ENCODE measurements around the gene RCC1. TPM values are rescaled to one million over a fixed set of nuclear protein-coding genes. Genes with fewer than 3 reads are reported as not detected.

The RCC1 gene
- polyA plus RNA-seq, 1 of the 3 experiments (the other 2 are of a cell fraction): 61.0 TPM

- Histone ChIP-seq H3K9me2 (no peaks in the 10 kb centered on the region), H3K4me2 (no peak overlapping the region), H2AFZ (ENCODE audit: low read depth) (no peak overlapping the region), H4K20me1 (ENCODE audit: insufficient read depth) (no peaks in the 10 kb centered on the region), H3K36me3 (replicated peaks in 1 of 2; ENCODE audit: control insufficient read depth in 1 of 2, insufficient read depth in 2 of 2, low read length in 1 of 2) (peaks cover 0 to 11% of the 10 kb centered on the region in 2 experiments), H3K79me2 (ENCODE audit: insufficient read depth) (peaks cover 44% of the 10 kb centered on the region), H3K9me3 (no peaks in the 10 kb centered on the region), H3K27ac (ENCODE audit: low read depth in 2 of 2, low read length in 1 of 2) (no peak overlapping the region), H3K27me3 (ENCODE audit: insufficient read depth) (no peaks in the 10 kb centered on the region), H3K4me3 (ENCODE audit: low read depth in 2 of 2, low read length in 1 of 2) (no peak overlapping the region), H3K9ac (no peak overlapping the region), H3F3A (replicated peaks; ENCODE audit: insufficient read depth) (peaks cover 31% of the 10 kb centered on the region), H3K4me1 (ENCODE audit: control insufficient read depth in 1 of 2, insufficient read depth in 2 of 2, low read depth in 1 of 2, low read length in 1 of 2) (peaks cover 3 to 24% of the 10 kb centered on the region in 2 experiments)
- TF ChIP-seq FOXM1 (IDR thresholded peaks at IDR 0.05; ENCODE audit: low read depth) (no peak), GATA2 (CRISPR knock-in tag; IDR thresholded peaks at IDR 0.05) (no peak), EZH2phosphoT487 (IDR thresholded peaks at IDR 0.05; ENCODE audit: borderline replicate concordance, low read depth) (no peak), POLR2AphosphoS5 (IDR thresholded peaks at IDR 0.05; ENCODE audit: low read depth, low read length) (no peak), ELF1 (IDR thresholded peaks at IDR 0.05) (no peak), RXRA (IDR thresholded peaks at IDR 0.05; ENCODE audit: borderline replicate concordance, low read depth) (no peak), CHD2 (IDR thresholded peaks at IDR 0.05; ENCODE audit: low read length, partially characterized antibody) (no peak)
- TF ChIP-seq, protein P1, sequence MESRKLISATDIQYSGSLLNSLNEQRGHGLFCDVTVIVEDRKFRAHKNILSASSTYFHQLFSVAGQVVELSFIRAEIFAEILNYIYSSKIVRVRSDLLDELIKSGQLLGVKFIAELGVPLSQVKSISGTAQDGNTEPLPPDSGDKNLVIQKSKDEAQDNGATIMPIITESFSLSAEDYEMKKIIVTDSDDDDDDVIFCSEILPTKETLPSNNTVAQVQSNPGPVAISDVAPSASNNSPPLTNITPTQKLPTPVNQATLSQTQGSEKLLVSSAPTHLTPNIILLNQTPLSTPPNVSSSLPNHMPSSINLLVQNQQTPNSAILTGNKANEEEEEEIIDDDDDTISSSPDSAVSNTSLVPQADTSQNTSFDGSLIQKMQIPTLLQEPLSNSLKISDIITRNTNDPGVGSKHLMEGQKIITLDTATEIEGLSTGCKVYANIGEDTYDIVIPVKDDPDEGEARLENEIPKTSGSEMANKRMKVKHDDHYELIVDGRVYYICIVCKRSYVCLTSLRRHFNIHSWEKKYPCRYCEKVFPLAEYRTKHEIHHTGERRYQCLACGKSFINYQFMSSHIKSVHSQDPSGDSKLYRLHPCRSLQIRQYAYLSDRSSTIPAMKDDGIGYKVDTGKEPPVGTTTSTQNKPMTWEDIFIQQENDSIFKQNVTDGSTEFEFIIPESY (IDR thresholded peaks at IDR 0.05; ENCODE audit: borderline replicate concordance, low read depth): no peak
- TF ChIP-seq, protein P2, sequence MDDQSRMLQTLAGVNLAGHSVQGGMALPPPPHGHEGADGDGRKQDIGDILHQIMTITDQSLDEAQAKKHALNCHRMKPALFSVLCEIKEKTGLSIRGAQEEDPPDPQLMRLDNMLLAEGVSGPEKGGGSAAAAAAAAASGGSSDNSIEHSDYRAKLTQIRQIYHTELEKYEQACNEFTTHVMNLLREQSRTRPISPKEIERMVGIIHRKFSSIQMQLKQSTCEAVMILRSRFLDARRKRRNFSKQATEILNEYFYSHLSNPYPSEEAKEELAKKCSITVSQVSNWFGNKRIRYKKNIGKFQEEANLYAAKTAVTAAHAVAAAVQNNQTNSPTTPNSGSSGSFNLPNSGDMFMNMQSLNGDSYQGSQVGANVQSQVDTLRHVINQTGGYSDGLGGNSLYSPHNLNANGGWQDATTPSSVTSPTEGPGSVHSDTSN (IDR thresholded peaks at IDR 0.05): no peak
- no peak for DNase-seq
- CTCF ChIA-PET: interaction anchor here (0.6 to 1.9 kb wide), 2 partner anchors 8 to 27 kb away, joined by 3 to 5 read pairs; no protein-coding TSS in a partner anchor
- WGBS (ENCODE audit: low lambda C conversion rate): 91% methylated on average over 1 of the region's 1 CpG
- POLR2A ChIA-PET: no interaction called here
These were observed 48.2 kb upstream of the RCC1 start for GRCh38 chr1:28457678-28458077.

DNA sequence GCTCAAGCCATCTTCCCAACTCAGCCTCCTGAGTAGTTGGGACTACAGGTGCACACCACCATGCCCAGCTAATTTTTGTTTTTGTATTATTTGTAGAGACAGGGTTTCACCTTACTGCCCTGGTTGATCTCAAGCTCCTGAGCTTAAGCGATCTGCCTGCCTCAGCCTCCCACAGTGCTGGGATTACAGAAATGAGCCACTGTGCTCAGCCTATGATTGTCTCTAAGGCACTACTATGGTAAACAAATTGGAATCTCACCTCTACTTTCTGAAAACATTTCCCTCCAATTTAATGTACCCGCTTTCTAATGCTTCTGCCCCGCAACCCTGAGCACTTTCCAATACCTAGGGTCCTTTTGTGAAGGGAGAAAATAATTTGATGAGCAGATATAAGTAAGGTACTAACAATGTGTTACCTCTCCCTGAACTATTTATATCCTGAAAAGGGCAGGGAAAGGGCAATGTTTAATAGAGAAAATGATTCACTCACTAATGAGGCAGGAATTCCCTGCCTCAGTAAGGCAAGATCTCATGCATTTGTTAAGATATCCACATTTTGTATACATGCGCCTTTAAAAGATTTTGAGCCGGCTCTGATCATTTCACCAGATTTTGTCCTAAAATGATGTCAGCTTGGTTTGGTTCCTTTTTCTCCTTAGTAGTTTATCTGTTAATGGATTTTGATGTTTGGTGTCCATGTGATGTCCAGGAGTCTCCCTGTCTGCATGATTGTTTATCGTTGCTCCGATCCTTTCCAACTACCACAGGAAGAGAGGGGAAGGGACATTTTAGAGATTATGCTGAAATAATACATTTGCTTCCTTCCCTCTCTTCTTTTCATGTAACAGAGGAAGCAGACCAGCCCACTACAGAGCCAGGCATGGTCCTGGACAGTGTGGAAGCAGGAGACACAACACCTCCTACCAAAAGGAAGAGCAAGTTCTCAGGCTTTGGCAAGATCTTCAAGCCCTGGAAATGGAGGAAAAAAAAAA is 47.3 kb upstream of the RCC1 start:
- TF ChIP-seq, protein P1 (IDR thresholded peaks at IDR 0.05; ENCODE audit: borderline replicate concordance, low read depth): no peak
- TF ChIP-seq RFX5 (IDR thresholded peaks at IDR 0.05; ENCODE audit: low read length) (no peak), GATA2 (CRISPR knock-in tag; IDR thresholded peaks at IDR 0.05) (no peak), FOXM1 (IDR thresholded peaks at IDR 0.05; ENCODE audit: low read depth) (no peak), RXRA (IDR thresholded peaks at IDR 0.05; ENCODE audit: borderline replicate concordance, low read depth) (peak; percentile 31; the same call in 1 of the 2 replicates), POLR2AphosphoS5 (IDR thresholded peaks at IDR 0.05; ENCODE audit: low read depth, low read length) (no peak), MEF2A (IDR thresholded peaks at IDR 0.05; ENCODE audit: borderline replicate concordance, low read depth) (0 out of 2 replicates have a peak, but pooled peaks have one; percentile 21), ELF1 (IDR thresholded peaks at IDR 0.05) (no peak), NRF1 (IDR thresholded peaks at IDR 0.05; ENCODE audit: low read depth, low read length) (no peak)
- TF ChIP-seq, protein P3, sequence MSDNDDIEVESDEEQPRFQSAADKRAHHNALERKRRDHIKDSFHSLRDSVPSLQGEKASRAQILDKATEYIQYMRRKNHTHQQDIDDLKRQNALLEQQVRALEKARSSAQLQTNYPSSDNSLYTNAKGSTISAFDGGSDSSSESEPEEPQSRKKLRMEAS (IDR thresholded peaks at IDR 0.05; ENCODE audit: low read depth): no peak
- TF ChIP-seq, protein P2 (IDR thresholded peaks at IDR 0.05): no peak
- Histone ChIP-seq H3K9me2 (no peaks in the 10 kb centered on the region), H2AFZ (ENCODE audit: low read depth) (no peak overlapping the region), H3K9ac (peak overlapping the region; percentile 5; the same call in 1 of the 2 replicates), H3F3A (replicated peaks; ENCODE audit: insufficient read depth) (peaks cover 27% of the 10 kb centered on the region), H3K4me3 (ENCODE audit: low read depth in 2 of 2, low read length in 1 of 2) (0 out of 4 replicates have a peak overlapping the region, but pooled peaks of 1 of the 2 experiments have one; percentile 20), H3K36me3 (replicated peaks in 1 of 2; ENCODE audit: control insufficient read depth in 1 of 2, insufficient read depth in 2 of 2, low read length in 1 of 2) (peaks cover 0 to 14% of the 10 kb centered on the region in 2 experiments), H3K4me2 (peak overlapping the region; percentile 45; the same call in 1 of the 2 replicates), H3K4me1 (ENCODE audit: control insufficient read depth in 1 of 2, insufficient read depth in 2 of 2, low read depth in 1 of 2, low read length in 1 of 2) (peaks cover 3 to 24% of the 10 kb centered on the region in 2 experiments), H3K27me3 (ENCODE audit: insufficient read depth) (no peaks in the 10 kb centered on the region), H4K20me1 (ENCODE audit: insufficient read depth) (no peaks in the 10 kb centered on the region), H3K79me2 (ENCODE audit: insufficient read depth) (peaks cover 40% of the 10 kb centered on the region), H3K9me3 (no peaks in the 10 kb centered on the region), H3K27ac (ENCODE audit: low read depth in 2 of 2, low read length in 1 of 2) (peak overlapping the region; percentile 20 to 52; a peak in 3 of 4 replicates)
- peak; percentile 35 for DNase-seq
- CTCF ChIA-PET: interaction anchor here (0.6 kb wide), 1 partner anchor 9 kb away, joined by 3 read pairs; no protein-coding TSS in a partner anchor
- POLR2A ChIA-PET: no interaction called here
- WGBS (ENCODE audit: low lambda C conversion rate): 66% methylated on average over 7 of the region's 7 CpGs

Measured in SK-N-SH (cell line).